ENCODE results near the gene FBXO7.

Gene FBXO7

DNA sequence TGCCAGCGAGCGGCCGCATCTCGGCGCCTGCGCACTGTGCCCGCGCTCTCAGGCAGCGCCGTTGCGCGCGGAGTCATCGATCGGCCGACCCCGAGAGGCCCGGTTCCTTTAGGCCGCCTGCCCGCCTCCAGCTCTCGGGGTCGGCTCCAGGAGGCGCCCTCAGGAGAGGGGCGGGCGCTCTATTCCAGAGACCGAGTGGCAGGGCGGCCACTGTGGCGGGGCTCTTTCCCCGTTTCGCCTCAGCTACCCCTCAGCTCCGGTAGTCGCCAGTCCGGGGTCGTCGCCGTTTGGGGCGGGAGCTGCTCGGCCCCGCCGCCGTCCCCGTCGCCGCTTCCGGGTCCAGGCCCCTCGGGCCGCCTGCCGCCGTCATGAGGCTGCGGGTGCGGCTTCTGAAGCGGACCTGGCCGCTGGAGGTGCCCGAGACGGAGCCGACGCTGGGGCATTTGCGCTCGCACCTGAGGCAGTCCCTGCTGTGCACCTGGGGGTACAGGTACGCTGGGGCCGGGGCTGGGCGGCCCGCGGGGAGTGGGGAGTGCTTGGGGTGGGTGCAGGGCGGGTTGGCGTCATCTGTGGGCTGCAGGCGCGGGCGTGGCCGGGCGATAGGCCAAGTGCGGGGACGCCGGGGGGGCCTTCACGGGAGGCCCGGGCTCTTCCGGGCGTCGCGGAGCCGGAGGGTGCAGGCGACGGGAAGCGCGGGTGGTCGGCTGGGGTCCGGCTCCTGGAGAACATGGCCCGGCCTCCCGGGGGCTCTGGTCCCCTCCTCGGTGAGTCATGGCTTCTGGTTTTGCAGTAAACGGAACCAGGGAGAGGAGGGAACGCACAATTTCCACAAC lies at the start of gene FBXO7:
FBXO7 (plus strand) TSS at position 177 of the 833 bp plus-strand sequence; CDS start at position 369, 192 bp downstream.
- DNase-seq (ENCODE audit: low spot score in 2 of 2) (peak; percentile 85 to 88), ATAC-seq (ENCODE audit: low read depth) (peak; percentile 80)
- H3K4me1 Mint-ChIP-seq, result peaks cover 17% of the 10 kb centered on the region
- H3K27me3 Mint-ChIP-seq, result no peaks in the 10 kb centered on the region
- peak within 1 kb of the TSS; percentile 92 for H3K4me3 Mint-ChIP-seq
- peak within 1 kb of the TSS; percentile 89 for H3K27ac Mint-ChIP-seq
- H3K36me3 Mint-ChIP-seq, result peaks cover 6% of the 10 kb centered on the region
- no peaks in the 10 kb centered on the region for H3K9me3 Mint-ChIP-seq

DNA sequence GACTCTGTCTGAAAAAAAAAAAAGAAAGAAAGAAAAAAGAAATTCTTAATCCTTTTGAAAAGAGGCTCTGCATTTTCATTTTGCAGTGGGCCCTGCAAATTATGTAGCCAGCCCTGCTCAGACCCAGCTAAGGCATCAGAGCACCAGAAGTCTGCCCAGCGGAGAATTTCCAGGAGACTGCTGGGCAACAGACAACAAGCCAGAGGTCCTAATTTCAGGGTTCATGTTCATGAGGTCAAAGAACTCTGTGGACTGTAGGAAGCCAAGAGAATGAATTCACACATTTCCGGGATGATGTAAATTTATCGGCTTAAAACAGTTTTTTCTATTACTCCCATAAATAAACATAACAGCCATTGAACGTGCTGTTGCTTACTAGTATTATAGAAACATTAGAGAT lies 47.7 kb upstream of the FBXO7 start:
- Mint-ChIP-seq H3K4me1 (peaks cover 3% of the 10 kb centered on the region), H3K27ac (no peak overlapping the region), H3K4me3 (no peak overlapping the region), H3K36me3 (no peaks in the 10 kb centered on the region), H3K27me3 (peaks cover 19% of the 10 kb centered on the region), H3K9me3 (peaks cover 3% of the 10 kb centered on the region)
- no peak for DNase-seq (ENCODE audit: low spot score in 2 of 2)
- ATAC-seq (ENCODE audit: low read depth), result no peak

DNA sequence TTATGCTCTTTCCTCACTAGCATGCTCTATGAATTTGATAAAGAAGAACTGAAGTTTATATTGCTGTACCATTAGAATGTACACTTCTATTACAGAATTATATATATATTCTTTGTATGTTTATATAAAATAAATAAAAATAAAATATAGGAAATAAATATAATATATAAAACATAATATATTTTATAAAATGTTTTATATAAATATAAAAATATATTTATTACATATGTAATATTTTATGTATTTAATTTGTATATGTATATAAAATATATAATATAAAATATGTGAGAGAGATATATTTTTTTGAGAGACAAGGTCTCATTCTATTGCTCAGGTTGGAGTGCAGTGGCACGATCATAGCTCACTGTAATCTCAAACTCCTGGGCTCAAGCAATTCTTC lies 44.3 kb upstream of the FBXO7 start:
- Mint-ChIP-seq H3K9me3 (no peaks in the 10 kb centered on the region), H3K27me3 (peaks cover 10% of the 10 kb centered on the region), H3K27ac (no peak overlapping the region), H3K4me1 (no peaks in the 10 kb centered on the region), H3K4me3 (no peak overlapping the region), H3K36me3 (no peaks in the 10 kb centered on the region)
- DNase-seq (ENCODE audit: low spot score in 2 of 2) (no peak), ATAC-seq (ENCODE audit: low read depth) (no peak)

DNA sequence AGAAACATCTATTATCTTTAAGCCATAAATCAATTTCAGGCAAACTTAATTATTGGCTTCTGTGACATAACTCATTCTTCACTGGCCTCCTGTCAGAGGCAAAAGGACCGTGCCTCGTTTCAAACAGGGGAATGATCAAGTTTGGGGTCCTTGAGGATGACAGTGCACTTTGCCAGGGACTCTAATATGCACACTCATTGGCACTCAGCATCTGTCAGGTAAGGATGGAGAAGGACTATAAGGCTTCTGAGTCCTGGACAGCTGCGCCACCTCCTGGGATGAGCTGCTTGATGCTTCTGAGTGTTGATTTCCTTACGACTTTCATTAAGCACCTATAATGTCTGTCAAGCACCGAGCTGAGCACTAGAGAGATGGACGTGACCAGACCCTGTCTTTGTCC lies 30.5 kb upstream of the FBXO7 start:
- ATAC-seq (ENCODE audit: low read depth) (peak; percentile 42), DNase-seq (ENCODE audit: low spot score in 2 of 2) (no peak)
- Mint-ChIP-seq H3K36me3 (no peaks in the 10 kb centered on the region), H3K27ac (no peak overlapping the region), H3K4me1 (no peaks in the 10 kb centered on the region), H3K9me3 (no peaks in the 10 kb centered on the region), H3K27me3 (peaks cover 4% of the 10 kb centered on the region), H3K4me3 (no peak overlapping the region)

DNA sequence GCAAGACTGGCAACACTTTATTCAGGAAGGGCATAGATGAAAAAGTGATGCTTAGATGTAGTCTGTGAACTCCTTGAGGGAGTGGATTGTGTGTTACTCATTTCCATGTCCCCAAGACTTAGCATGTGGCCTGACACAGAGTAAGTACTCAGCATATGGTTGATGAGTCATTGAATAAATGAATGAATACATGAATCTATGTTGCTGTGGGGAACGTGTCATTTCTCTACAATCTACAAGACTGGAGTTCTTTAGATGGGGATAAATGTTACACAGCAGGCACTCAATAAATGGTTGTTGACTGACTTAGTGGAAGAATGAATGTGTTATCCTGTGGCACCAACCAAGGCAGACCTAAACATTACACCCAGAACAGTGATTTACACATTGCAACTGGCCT lies 28.3 kb upstream of the FBXO7 start:
- Mint-ChIP-seq H3K27ac (peak overlapping the region; percentile 41), H3K9me3 (no peaks in the 10 kb centered on the region), H3K36me3 (no peaks in the 10 kb centered on the region), H3K27me3 (peaks cover 4% of the 10 kb centered on the region), H3K4me3 (no peak overlapping the region), H3K4me1 (no peaks in the 10 kb centered on the region)
- DNase-seq (ENCODE audit: low spot score in 2 of 2) (no peak), ATAC-seq (ENCODE audit: low read depth) (no peak)

DNA sequence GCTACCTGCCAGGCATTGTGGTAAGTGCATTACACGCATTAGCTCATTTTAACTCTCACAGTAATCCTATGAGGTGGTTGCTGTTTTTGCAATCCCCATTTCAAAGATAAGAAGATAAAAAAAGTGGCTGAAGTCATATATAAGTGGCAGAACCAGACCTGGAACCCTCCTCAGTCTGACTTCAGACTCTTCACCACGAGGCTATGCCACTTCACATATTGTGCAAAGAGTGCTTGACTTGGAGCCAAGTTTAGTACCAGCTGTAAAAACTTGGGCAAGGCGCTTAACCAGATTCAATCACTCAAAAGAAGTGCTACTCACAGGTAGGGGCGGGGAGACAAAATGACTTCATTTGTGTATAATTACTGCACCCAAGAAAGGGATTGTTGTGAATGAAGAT lies 25.6 kb upstream of the FBXO7 start:
- ATAC-seq (ENCODE audit: low read depth), result no peak
- Mint-ChIP-seq H3K36me3 (no peaks in the 10 kb centered on the region), H3K9me3 (no peaks in the 10 kb centered on the region), H3K4me1 (no peaks in the 10 kb centered on the region), H3K27ac (no peak overlapping the region), H3K4me3 (no peak overlapping the region), H3K27me3 (peaks cover 7% of the 10 kb centered on the region)
- DNase-seq (ENCODE audit: low spot score in 2 of 2), result no peak

DNA sequence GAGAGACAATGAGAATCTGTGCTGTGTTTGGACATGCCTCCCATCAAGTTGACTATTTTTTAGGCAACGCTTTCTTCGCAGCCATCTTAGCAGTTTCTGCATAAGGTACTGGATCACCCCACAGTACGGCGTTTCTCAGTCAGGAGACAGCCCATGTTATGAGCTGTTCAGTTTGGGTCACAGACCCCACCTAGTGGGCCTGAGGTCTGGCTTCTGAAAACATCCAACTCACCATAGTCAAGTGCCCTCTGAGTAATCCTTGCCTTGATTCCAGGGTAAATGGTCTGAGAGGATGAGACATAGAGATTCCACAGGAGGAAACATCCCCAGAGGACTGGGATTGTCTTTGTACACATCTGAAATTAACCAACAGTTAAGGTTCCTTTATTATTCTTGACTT lies 17.6 kb upstream of the FBXO7 start:
- Mint-ChIP-seq H3K4me3 (no peak overlapping the region), H3K36me3 (no peaks in the 10 kb centered on the region), H3K9me3 (no peaks in the 10 kb centered on the region), H3K4me1 (peaks cover 3% of the 10 kb centered on the region), H3K27ac (no peak overlapping the region), H3K27me3 (peaks cover 35% of the 10 kb centered on the region)
- no peak for ATAC-seq (ENCODE audit: low read depth)
- DNase-seq (ENCODE audit: low spot score in 2 of 2), result no peak

DNA sequence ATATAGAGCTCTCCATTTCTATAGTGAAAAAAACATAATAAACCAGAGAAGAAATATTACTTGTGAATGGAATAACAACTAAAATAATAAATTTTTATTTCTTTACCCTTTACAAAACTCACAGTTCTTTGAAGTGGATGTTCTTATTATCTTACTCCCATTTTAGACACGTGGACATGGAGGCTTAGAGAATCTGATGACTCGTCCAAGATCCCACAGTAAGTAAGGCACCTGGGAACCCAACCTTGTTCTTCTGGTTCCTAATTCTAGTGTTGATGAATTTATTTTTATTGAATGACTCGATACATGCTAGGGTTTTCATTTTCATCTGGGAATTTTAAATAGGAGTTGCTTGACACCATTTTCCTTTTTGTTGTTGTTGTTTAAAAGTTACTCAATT lies 12.2 kb upstream of the FBXO7 start:
- Mint-ChIP-seq H3K9me3 (no peaks in the 10 kb centered on the region), H3K27ac (no peak overlapping the region), H3K27me3 (peaks cover 39% of the 10 kb centered on the region), H3K4me3 (no peak overlapping the region), H3K4me1 (peaks cover 3% of the 10 kb centered on the region), H3K36me3 (no peaks in the 10 kb centered on the region)
- DNase-seq (ENCODE audit: low spot score in 2 of 2), result no peak
- ATAC-seq (ENCODE audit: low read depth), result no peak

DNA sequence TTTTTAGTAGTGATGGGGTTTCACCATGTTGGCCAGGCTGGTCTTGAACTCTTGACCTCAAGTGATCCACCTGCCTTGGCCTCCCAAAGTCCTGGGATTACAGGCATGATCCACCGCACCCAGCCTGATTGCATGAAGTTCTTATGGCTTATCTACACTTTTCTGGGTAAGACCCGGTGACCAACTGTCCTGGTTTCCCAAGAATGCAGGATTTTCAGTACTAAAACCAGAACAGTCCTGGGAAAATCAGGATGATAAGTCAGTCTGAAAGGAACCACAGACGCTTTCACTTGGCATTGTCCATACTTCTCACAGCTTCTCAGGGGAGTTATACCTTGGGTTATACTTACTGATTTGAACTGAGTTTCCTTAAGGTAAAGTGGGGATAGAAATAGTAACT lies 8.9 kb upstream of the FBXO7 start:
- Mint-ChIP-seq H3K36me3 (no peaks in the 10 kb centered on the region), H3K27me3 (peaks cover 24% of the 10 kb centered on the region), H3K4me3 (no peak overlapping the region), H3K9me3 (no peaks in the 10 kb centered on the region), H3K27ac (no peak overlapping the region), H3K4me1 (no peaks in the 10 kb centered on the region)
- DNase-seq (ENCODE audit: low spot score in 2 of 2) (no peak), ATAC-seq (ENCODE audit: low read depth) (no peak)

DNA sequence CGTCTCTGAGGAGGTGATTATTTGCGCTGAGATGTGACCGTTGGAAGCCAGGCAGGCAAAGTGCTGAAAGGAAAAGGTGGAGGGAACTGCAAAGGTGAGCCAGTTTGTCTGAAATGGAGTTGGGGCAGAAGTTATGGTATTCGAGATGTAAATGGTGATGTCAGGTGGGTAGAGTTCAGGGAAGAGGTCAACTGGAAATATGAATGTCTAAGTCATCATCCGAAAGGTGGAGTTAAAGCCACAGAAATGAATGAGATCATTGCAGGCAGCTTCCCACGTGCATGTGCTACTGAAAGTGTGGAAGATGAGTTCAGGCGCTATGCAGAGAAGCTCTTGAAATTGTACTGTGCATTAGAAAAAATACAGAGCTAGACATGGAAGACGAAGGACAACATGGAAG lies 8.1 kb upstream of the FBXO7 start:
- Mint-ChIP-seq H3K4me1 (no peaks in the 10 kb centered on the region), H3K27ac (no peak overlapping the region), H3K9me3 (no peaks in the 10 kb centered on the region), H3K4me3 (no peak overlapping the region), H3K36me3 (no peaks in the 10 kb centered on the region), H3K27me3 (peaks cover 17% of the 10 kb centered on the region)
- ATAC-seq (ENCODE audit: low read depth) (no peak), DNase-seq (ENCODE audit: low spot score in 2 of 2) (no peak)

DNA sequence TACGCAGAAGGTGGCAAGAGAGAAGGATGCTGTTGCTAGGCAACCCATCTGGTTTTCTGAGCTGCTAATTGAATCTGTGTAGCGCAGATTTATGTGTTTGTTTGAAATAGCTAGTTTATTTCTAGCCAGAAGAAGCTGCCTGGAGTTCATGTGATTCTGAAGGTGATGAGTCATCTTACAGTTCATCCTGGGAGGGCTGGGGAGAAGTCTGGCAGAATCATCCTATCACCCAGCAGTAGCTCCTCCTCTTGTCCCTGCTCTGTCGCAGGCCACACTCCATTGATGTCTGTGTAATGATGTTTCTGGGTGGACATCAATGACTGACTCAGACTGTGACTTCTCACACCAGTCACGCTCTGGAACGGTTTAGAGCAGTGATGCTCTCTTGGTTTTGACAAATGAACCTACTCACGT lies 4.8 kb upstream of the FBXO7 start:
- Mint-ChIP-seq H3K9me3 (no peaks in the 10 kb centered on the region), H3K4me1 (peaks cover 4% of the 10 kb centered on the region), H3K36me3 (no peaks in the 10 kb centered on the region), H3K27me3 (peaks cover 16% of the 10 kb centered on the region), H3K27ac (no peak overlapping the region), H3K4me3 (no peak overlapping the region)
- DNase-seq (ENCODE audit: low spot score in 2 of 2) (no peak), ATAC-seq (ENCODE audit: low read depth) (no peak)

DNA sequence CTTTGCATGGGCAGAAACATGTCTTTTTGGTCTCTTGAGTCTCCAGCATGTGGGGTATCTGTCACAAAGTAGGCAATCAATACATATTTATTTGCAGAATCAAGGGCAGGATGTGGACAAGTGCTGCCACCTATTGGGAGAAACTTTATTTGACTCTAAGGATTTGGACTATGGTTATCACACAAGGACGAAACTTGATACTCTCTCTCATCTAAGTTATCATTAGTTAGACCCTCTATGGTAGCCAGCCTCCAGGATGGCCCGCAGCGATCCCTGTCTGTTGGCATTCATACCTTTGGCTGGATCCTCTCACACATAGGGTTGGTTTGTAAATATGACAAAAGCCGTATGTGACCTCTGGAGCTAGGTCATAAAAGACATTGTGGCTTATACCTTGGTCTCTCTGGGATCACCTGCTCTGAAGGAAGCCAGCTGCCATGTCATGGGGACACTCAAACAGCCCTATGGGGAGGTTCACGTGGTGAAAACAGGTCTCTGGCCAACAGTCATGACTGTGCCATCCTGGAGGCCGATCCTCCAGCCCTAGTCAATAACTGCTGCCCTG lies 1.1 kb upstream of the FBXO7 start:
- H3K4me1 Mint-ChIP-seq, result peaks cover 10% of the 10 kb centered on the region
- peak; percentile 12 for ATAC-seq (ENCODE audit: low read depth)
- no peaks in the 10 kb centered on the region for H3K9me3 Mint-ChIP-seq
- H3K4me3 Mint-ChIP-seq, result peak overlapping the region; percentile 92
- H3K27ac Mint-ChIP-seq, result peak overlapping the region; percentile 89
- peak; percentile 26 to 66 for DNase-seq (ENCODE audit: low spot score in 2 of 2)
- H3K36me3 Mint-ChIP-seq, result no peaks in the 10 kb centered on the region
- H3K27me3 Mint-ChIP-seq, result no peaks in the 10 kb centered on the region

DNA sequence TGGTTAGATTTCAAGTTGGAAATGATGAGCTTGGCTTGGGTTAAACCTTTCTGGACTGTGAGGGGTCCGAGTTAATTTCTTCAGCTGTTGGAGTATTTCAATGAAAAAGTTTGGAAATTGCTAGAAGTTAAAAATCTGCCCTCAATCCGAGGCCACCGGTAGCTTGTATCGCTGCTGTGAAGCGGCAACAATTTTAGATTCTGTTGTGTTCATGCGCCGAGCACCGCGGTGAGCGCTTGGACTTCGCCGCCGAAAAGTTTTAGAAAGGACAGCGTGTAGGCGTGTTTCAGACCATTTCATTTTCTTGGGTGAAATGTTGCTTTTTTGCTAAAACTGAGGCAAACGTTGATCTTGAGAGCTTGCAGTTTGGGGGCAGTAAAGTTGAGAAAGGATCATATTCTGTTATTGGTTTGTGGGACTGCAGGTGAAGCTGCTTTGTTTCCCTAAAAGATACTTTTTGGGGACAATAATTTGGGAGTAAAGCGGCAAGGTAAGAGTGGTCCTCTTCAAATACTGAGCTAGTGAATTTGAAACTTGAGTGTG lies 928 bp downstream of the FBXO7 start:
- no peaks in the 10 kb centered on the region for H3K9me3 Mint-ChIP-seq
- H3K27me3 Mint-ChIP-seq, result no peaks in the 10 kb centered on the region
- H3K4me1 Mint-ChIP-seq, result peaks cover 24% of the 10 kb centered on the region
- peak overlapping the region; percentile 92 for H3K4me3 Mint-ChIP-seq
- DNase-seq (ENCODE audit: low spot score in 2 of 2) (peak in 1 of 2 donors; percentile 19), ATAC-seq (ENCODE audit: low read depth) (peak; percentile 6)
- H3K36me3 Mint-ChIP-seq, result peaks cover 9% of the 10 kb centered on the region
- peak overlapping the region; percentile 89 for H3K27ac Mint-ChIP-seq

DNA sequence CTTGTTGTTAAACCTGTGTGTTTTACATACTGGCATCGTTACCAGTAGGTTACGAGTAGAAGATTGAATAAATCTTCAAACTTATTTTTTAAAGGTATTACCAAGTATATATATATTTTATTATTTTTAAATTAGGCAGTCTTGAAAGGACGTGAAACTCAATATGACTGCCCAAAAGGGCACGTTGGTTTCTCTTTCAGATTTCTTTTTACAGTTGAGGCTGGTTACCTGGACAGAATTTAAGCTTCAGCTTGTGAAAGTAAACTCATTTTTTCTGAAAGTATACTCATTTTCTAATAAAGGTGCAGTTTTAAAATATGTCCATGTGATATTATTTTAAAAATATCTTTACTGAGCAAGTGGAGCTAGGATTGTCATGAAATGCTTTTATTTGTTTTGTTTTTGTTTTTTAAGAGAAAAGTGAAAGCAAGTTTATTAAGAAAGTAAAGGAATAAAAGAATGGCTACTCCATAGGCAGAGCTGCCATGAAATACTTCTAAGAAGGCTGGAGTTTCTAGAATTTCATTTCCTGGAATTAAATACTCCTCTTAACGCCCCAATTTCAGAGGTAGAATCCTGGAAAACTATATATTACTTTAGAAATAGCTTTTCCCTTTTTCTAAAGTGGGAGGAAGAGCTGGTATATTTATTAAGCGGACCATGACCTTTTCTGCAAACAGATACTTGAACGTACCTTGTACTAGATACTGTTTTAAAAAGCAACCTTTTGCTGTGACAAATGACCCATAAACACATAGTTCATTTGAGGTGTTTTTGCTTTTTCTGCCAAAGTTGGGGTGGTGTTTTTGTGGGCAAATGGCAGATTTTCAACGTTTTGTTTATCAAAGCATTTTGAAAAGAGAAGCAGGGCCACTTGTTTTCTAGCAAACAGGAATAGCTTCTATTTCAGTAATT lies 1.9 kb downstream of the FBXO7 start:
- ATAC-seq (ENCODE audit: low read depth), result no peak
- no peak for DNase-seq (ENCODE audit: low spot score in 2 of 2)
- Mint-ChIP-seq H3K4me1 (peaks cover 25% of the 10 kb centered on the region), H3K27me3 (no peaks in the 10 kb centered on the region), H3K9me3 (no peaks in the 10 kb centered on the region), H3K27ac (peak overlapping the region; percentile 89), H3K36me3 (peaks cover 9% of the 10 kb centered on the region), H3K4me3 (peak overlapping the region; percentile 92)

Measured in memory B cell (primary cell).